Nephron (organoid): Measurements from ENCODE around the gene C19orf85.

ENCODE experiments used
- H3K27ac Mint-ChIP-seq, 3 experiments: 2 replicates each; pipeline ENCODE4 v1.8.0; 2020; ENCODE audit warnings: mixed read lengths in 3 of 3, mild to moderate bottlenecking in 2 of 3, moderate library complexity in 1 of 3
- H3K27me3 Mint-ChIP-seq: 2 replicates; pipeline ENCODE4 v1.8.0; 2021; ENCODE audit warnings: low read depth, mild to moderate bottlenecking, moderate library complexity, mixed read lengths
- H3K36me3 Mint-ChIP-seq: 2 replicates; pipeline ENCODE4 v1.8.0; 2020; ENCODE audit warnings: low read depth, mixed read lengths
- H3K4me1 Mint-ChIP-seq: 2 replicates; pipeline ENCODE4 v1.8.0; 2020; ENCODE audit warnings: mixed read lengths
- H3K4me3 Mint-ChIP-seq, 3 experiments: 2 replicates each; pipeline ENCODE4 v1.8.0; 2020; ENCODE audit warnings: mild to moderate bottlenecking in 3 of 3, mixed read lengths in 3 of 3, moderate library complexity in 2 of 3
- H3K9me3 Mint-ChIP-seq: 2 replicates; pipeline ENCODE4 v1.8.0; 2020; ENCODE audit warnings: mixed read lengths
- TF ChIP-seq, protein P1 (sequence below), 3 experiments: fragments of 200-600 bp; sonication (generic); IDR thresholded peaks; one replicate each; pipeline ENCODE4 v1.5.0; 2021; ENCODE audit warnings: antibody characterized with exemption in 3 of 3; ENCODE audit not compliant: unreplicated experiment in 3 of 3

C19orf85 gene

GRCh38 chr19:55442372-55442961, 22.1 kb downstream of the C19orf85 start:
- Mint-ChIP-seq H3K36me3 (no peaks in the 10 kb centered on the region), H3K9me3 (peaks cover 9% of the 10 kb centered on the region), H3K4me1 (peaks cover 19% of the 10 kb centered on the region), H3K27ac (no peak overlapping the region), H3K27me3 (peaks cover 27% of the 10 kb centered on the region), H3K4me3 (peak overlapping the region in 1 of 3 experiments; percentile 49)
- TF ChIP-seq, protein P1, sequence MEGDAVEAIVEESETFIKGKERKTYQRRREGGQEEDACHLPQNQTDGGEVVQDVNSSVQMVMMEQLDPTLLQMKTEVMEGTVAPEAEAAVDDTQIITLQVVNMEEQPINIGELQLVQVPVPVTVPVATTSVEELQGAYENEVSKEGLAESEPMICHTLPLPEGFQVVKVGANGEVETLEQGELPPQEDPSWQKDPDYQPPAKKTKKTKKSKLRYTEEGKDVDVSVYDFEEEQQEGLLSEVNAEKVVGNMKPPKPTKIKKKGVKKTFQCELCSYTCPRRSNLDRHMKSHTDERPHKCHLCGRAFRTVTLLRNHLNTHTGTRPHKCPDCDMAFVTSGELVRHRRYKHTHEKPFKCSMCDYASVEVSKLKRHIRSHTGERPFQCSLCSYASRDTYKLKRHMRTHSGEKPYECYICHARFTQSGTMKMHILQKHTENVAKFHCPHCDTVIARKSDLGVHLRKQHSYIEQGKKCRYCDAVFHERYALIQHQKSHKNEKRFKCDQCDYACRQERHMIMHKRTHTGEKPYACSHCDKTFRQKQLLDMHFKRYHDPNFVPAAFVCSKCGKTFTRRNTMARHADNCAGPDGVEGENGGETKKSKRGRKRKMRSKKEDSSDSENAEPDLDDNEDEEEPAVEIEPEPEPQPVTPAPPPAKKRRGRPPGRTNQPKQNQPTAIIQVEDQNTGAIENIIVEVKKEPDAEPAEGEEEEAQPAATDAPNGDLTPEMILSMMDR (IDR thresholded peaks at IDR 0.05; ENCODE audit: unreplicated experiment in 3 of 3), result no peak

DNA sequence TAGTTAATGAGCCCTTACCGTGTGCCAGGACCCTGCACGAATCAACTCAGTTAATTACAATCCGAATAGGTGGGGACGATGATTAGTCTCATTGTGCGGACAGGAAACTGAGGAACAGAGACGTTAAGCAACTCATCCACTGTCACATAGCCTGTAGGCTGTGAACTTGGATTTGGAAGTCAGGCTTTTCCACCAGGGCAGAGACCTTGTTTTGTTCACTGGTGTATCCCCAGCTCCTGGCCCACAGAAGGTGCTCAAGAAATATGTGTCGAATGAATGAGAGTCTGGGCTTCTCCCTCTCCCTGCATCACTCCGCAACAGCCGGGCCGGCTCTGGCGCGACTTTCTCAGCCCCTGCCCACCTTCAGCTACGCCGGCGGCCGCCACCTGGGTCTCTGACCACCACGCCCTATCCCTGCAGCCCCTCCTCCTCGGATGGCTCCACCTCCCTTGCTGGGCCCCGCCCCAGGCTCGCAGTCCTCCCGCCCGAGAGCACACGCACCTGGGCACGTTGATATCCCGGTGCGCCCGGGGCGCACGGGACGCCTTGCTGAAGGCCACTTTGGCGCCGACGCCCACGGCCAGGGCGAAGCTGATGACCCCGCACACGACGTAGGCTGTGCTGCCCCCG, 22.7 kb downstream of the C19orf85 start:
- Mint-ChIP-seq H3K4me3 (peak overlapping the region in 2 of 3 experiments; percentile 4 to 24), H3K9me3 (peaks cover 9% of the 10 kb centered on the region), H3K27me3 (peaks cover 33% of the 10 kb centered on the region), H3K4me1 (peaks cover 22% of the 10 kb centered on the region), H3K36me3 (no peaks in the 10 kb centered on the region), H3K27ac (no peak overlapping the region)
- TF ChIP-seq, protein P1 (IDR thresholded peaks at IDR 0.05; ENCODE audit: unreplicated experiment in 3 of 3), result no peak

DNA sequence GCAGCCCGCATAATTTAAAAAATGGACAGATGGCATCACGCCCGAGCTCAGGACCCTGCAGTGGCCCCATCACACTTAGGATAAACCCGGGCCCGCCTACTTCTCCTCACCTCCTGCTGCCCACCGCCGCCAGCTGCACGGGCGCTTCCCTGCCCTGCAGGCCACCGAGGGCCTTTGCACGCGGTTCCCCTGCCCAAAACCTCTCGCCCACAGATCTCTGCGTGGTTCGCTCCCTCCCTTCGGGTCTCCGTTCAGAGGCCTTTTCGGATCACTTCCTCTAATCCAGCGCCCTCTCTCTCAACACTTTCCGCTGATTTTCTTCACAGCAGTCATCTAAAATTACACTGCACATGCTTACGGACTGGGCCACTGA, 23.2 kb downstream of the C19orf85 start:
- H3K9me3 Mint-ChIP-seq, result peaks cover 9% of the 10 kb centered on the region

DNA sequence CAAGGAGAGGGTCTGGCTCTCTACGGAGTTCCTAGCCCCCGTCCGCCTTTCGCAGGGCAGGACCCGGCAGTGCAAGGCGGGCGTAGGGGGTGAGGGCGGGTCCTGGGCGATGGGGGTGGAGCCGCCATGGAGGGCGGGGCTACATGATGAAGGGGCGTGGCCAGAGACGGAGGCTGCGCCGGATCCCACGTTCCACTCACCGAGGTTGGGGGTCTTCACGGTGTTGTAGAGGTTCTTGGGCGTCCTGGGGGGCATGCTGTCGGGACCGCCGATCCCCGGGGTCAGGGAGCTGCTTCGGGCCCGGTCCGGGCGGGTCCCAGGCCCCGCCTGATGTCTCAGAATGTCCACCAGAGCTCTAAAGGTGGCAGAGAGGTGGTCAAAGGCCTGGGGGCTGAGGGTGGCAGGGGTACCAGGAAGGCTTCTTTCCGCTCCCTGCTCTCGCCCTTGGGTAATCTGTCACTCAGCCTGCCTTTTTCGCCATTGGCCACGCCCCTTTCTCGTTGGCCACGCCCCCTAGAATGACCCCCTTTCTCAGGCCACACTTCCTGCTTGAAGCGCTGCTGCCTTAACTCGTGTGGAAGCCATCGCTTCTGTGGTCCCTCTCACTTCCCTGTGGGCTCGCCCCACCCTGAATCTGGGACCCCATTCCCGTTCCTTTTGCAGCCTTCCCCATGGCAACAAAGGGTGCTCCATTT, 24.0 kb downstream of the C19orf85 start:
- Mint-ChIP-seq H3K27ac (no peak overlapping the region), H3K4me1 (peaks cover 22% of the 10 kb centered on the region), H3K36me3 (no peaks in the 10 kb centered on the region), H3K27me3 (peaks cover 37% of the 10 kb centered on the region), H3K9me3 (peaks cover 9% of the 10 kb centered on the region), H3K4me3 (peak overlapping the region in 1 of 3 experiments; percentile 47)
- TF ChIP-seq, protein P1 (IDR thresholded peaks at IDR 0.05; ENCODE audit: unreplicated experiment in 3 of 3), result no peak

More for the DNA sequence above, 23.2 kb downstream of the C19orf85 start:
- peaks cover 37% of the 10 kb centered on the region for H3K27me3 Mint-ChIP-seq
- peaks cover 22% of the 10 kb centered on the region for H3K4me1 Mint-ChIP-seq
- no peaks in the 10 kb centered on the region for H3K36me3 Mint-ChIP-seq
- peak overlapping the region; percentile 4 to 24 (median 8) for H3K4me3 Mint-ChIP-seq
- TF ChIP-seq, protein P1 (IDR thresholded peaks at IDR 0.05; ENCODE audit: unreplicated experiment in 3 of 3), result no peak
- no peak overlapping the region for H3K27ac Mint-ChIP-seq

GRCh38 chr19:55439052-55439451, 25.5 kb downstream of the C19orf85 start:
- H3K4me3 Mint-ChIP-seq, result no peak overlapping the region
- no peaks in the 10 kb centered on the region for H3K36me3 Mint-ChIP-seq
- peaks cover 22% of the 10 kb centered on the region for H3K4me1 Mint-ChIP-seq
- peaks cover 37% of the 10 kb centered on the region for H3K27me3 Mint-ChIP-seq
- TF ChIP-seq, protein P1 (IDR thresholded peaks at IDR 0.05; ENCODE audit: unreplicated experiment in 3 of 3), result no peak
- H3K9me3 Mint-ChIP-seq, result peaks cover 9% of the 10 kb centered on the region
- no peak overlapping the region for H3K27ac Mint-ChIP-seq
